ENCODE results near the gene PYCR2. TPM values are rescaled to one million over a fixed set of nuclear protein-coding genes. Genes with fewer than 3 reads are reported as not detected.

PYCR2 gene
- total RNA-seq, 1 experiment from 2014 or later = 173 TPM

GRCh38 chr1:225943582-225943981, 19.5 kb upstream of the PYCR2 start:
- Mint-ChIP-seq H3K27me3 (ENCODE audit: insufficient read depth, unreplicated experiment) (peaks cover 17% of the 10 kb centered on the region), H3K4me3 (ENCODE audit: unreplicated experiment) (no peak overlapping the region), H3K27ac (ENCODE audit: low read depth, unreplicated experiment) (no peak overlapping the region), H3K9me3 (ENCODE audit: unreplicated experiment) (no peaks in the 10 kb centered on the region), H3K36me3 (ENCODE audit: insufficient read depth, unreplicated experiment) (no peaks in the 10 kb centered on the region), H3K4me1 (ENCODE audit: insufficient read depth, unreplicated experiment) (no peaks in the 10 kb centered on the region)
- no TSS peak for BruUV-seq (replicated peaks)
- ChIA-PET POLR2A (interaction anchor here (0.6 to 1.4 kb wide), 3 partner anchors 7 to 180 kb away, joined by 4 to 5 read pairs (median 5); partner anchors contain the start of gene SRP9), CTCF (interaction anchor here (0.7 to 2.0 kb wide), 4 partner anchors 18 to 468 kb away, joined by 3 to 4 read pairs (median 4); no protein-coding TSS in a partner anchor)
- intact Hi-C loops (cut with micrococcal nuclease) = no loop called here
- DNase-seq (ENCODE audit: unreplicated experiment) = no peak
- TF ChIP-seq CTCF (IDR thresholded peaks at IDR 0.05; ENCODE audit: unreplicated experiment) = no peak

GRCh38 chr1:225942574-225942973, 18.5 kb upstream of the PYCR2 start:
- TF ChIP-seq CTCF (IDR thresholded peaks at IDR 0.05; ENCODE audit: unreplicated experiment) = no peak
- POLR2A ChIA-PET = interaction anchor here (0.6 kb wide), 1 partner anchor 780 kb away, joined by 3 read pairs; no protein-coding TSS in a partner anchor
- Mint-ChIP-seq H3K4me3 (ENCODE audit: unreplicated experiment) (no peak overlapping the region), H3K27me3 (ENCODE audit: insufficient read depth, unreplicated experiment) (peaks cover 7% of the 10 kb centered on the region), H3K27ac (ENCODE audit: low read depth, unreplicated experiment) (no peak overlapping the region), H3K4me1 (ENCODE audit: insufficient read depth, unreplicated experiment) (no peaks in the 10 kb centered on the region), H3K36me3 (ENCODE audit: insufficient read depth, unreplicated experiment) (no peaks in the 10 kb centered on the region), H3K9me3 (ENCODE audit: unreplicated experiment) (no peaks in the 10 kb centered on the region)
- DNase-seq (ENCODE audit: unreplicated experiment) = no peak
- CTCF ChIA-PET = interaction anchor here (0.5 to 3.0 kb wide), 3 partner anchors 121 to 743 kb away, joined by 3 to 9 read pairs (median 3); no protein-coding TSS in a partner anchor
- intact Hi-C loops (cut with micrococcal nuclease) = no loop called here
- BruUV-seq (replicated peaks) = no TSS peak

- no peak for TF ChIP-seq CTCF (IDR thresholded peaks at IDR 0.05; ENCODE audit: unreplicated experiment)
- H3K27me3 Mint-ChIP-seq (ENCODE audit: insufficient read depth, unreplicated experiment) = peaks cover under 1% of the 10 kb centered on the region
- no peaks in the 10 kb centered on the region for H3K36me3 Mint-ChIP-seq (ENCODE audit: insufficient read depth, unreplicated experiment)
- no TSS peak for BruUV-seq (replicated peaks)
- H3K4me3 Mint-ChIP-seq (ENCODE audit: unreplicated experiment) = no peak overlapping the region
- DNase-seq (ENCODE audit: unreplicated experiment) = no peak
- intact Hi-C loops (cut with micrococcal nuclease) = no loop called here
- H3K9me3 Mint-ChIP-seq (ENCODE audit: unreplicated experiment) = no peaks in the 10 kb centered on the region
- ChIA-PET POLR2A (interaction anchor here (1.4 to 1.6 kb wide), 2 partner anchors 19 to 60 kb away, joined by 4 to 5 read pairs; partner anchors contain the start of gene TMEM63A), CTCF (interaction anchor here (0.9 to 3.0 kb wide), 4 partner anchors 34 to 467 kb away, joined by 3 to 9 read pairs (median 4); partner anchors contain the start of gene TMEM63A)
- H3K4me1 Mint-ChIP-seq (ENCODE audit: insufficient read depth, unreplicated experiment) = peaks cover 5% of the 10 kb centered on the region
- no peak overlapping the region for H3K27ac Mint-ChIP-seq (ENCODE audit: low read depth, unreplicated experiment)
Observed at GRCh38 chr1:225941942-225942222, 17.8 kb upstream of the PYCR2 start.

GRCh38 chr1:225941187-225941941, 17.3 kb upstream of the PYCR2 start, which contains the start of gene LEFTY2:
Gene LEFTY2 (minus strand): TSS chr1:225941220. CDS start chr1:225941140, 80 bp downstream.
- Mint-ChIP-seq H3K9me3 (ENCODE audit: unreplicated experiment) (no peaks in the 10 kb centered on the region), H3K4me3 (ENCODE audit: unreplicated experiment) (no peak within 1 kb of the TSS), H3K27me3 (ENCODE audit: insufficient read depth, unreplicated experiment) (no peaks in the 10 kb centered on the region), H3K36me3 (ENCODE audit: insufficient read depth, unreplicated experiment) (no peaks in the 10 kb centered on the region), H3K27ac (ENCODE audit: low read depth, unreplicated experiment) (no peak within 1 kb of the TSS), H3K4me1 (ENCODE audit: insufficient read depth, unreplicated experiment) (peaks cover 10% of the 10 kb centered on the region)
- DNase-seq (ENCODE audit: unreplicated experiment) = no peak
- POLR2A ChIA-PET = interaction anchor here (1.4 to 1.6 kb wide), 2 partner anchors 18 to 60 kb away, joined by 4 to 5 read pairs; partner anchors contain the start of gene TMEM63A
- CTCF ChIA-PET = interaction anchor here (0.9 to 3.0 kb wide), 5 partner anchors 32 to 466 kb away, joined by 3 to 9 read pairs (median 4); partner anchors contain the start of gene TMEM63A
- no TSS peak for BruUV-seq (replicated peaks)
- TF ChIP-seq CTCF (IDR thresholded peaks at IDR 0.05; ENCODE audit: unreplicated experiment) = no peak
- intact Hi-C loops (cut with micrococcal nuclease) = no loop called here

Data from MCF 10A (cell line).